OCI-LY7 (cell line): Measurements from ENCODE around the gene SEC14L5. TPM values are rescaled to one million over a fixed set of nuclear protein-coding genes. Genes with fewer than 3 reads are reported as not detected.

ENCODE experiments used
- BruUV-seq: library from RNA; stranded (reverse); fragments of 400-500 nt; replicated peaks from 2 replicates; lab custom pipeline; 2021; lab: Mats Ljungman, UMichigan
- CTCF ChIA-PET: fragments of 300-600 bp; sonication (Branson Sonifier 250); formaldehyde crosslinking; loops from one replicate; lab custom pipeline; 2022; ENCODE audit warnings: antibody characterized with exemption; ENCODE audit not compliant: unreplicated experiment; lab: Charles Lee
- POLR2A ChIA-PET: fragments of 300-600 bp; sonication (Branson Sonifier 250); formaldehyde crosslinking; loops from one replicate; lab custom pipeline; 2022; ENCODE audit warnings: antibody characterized with exemption; lab: Charles Lee
- DNase-seq: peaks from one replicate; pipeline ENCODE4 v3.0.0-alpha.2; 2015; ENCODE audit warnings: low spot score
- H2AFZ ChIP-seq: fragments of 200-600 bp; sonication (generic), shearing (Covaris generic); 2 replicates; pipeline ENCODE4 v1.6.1; 2014; ENCODE audit warnings: mild to moderate bottlenecking, antibody characterized with exemption, low read length, moderate library complexity
- H3K27ac ChIP-seq: fragments of 200-600 bp; sonication (generic); 2 replicates; pipeline ENCODE4 v1.5.1; 2014; ENCODE audit warnings: mixed run types, low read depth, mild to moderate bottlenecking, moderate library complexity, low read length, inconsistent platforms; ENCODE audit not compliant: poor library complexity, severe bottlenecking
- H3K36me3 ChIP-seq: fragments of 200-600 bp; sonication (generic); 2 replicates; pipeline ENCODE4 v1.6.1; 2014; ENCODE audit warnings: mild to moderate bottlenecking, antibody characterized with exemption, low read length, moderate library complexity, mixed read lengths; ENCODE audit not compliant: insufficient read depth
- H3K4me1 ChIP-seq: fragments of 200-600 bp; sonication (generic); 2 replicates; pipeline ENCODE4 v1.5.1; 2014; ENCODE audit warnings: mild to moderate bottlenecking, low read length; ENCODE audit not compliant: insufficient read depth, poor library complexity, severe bottlenecking
- H3K4me2 ChIP-seq: fragments of 200-600 bp; sonication (generic); 2 replicates; pipeline ENCODE4 v1.6.1; 2014; ENCODE audit warnings: mild to moderate bottlenecking, low read length
- H3K4me3 ChIP-seq: fragments of 200-600 bp; sonication (generic); 2 replicates; pipeline ENCODE4 v1.5.1; 2014; ENCODE audit warnings: mild to moderate bottlenecking, low read depth, low read length; ENCODE audit not compliant: poor library complexity, severe bottlenecking
- H3K79me2 ChIP-seq: fragments of 200-600 bp; sonication (generic); 2 replicates; pipeline ENCODE4 v1.6.1; 2016; ENCODE audit warnings: low read depth, mild to moderate bottlenecking, low read length, moderate library complexity, mixed read lengths; ENCODE audit not compliant: insufficient read depth
- H3K9me2 ChIP-seq: fragments of 200-600 bp; sonication (generic); 2 replicates; pipeline ENCODE4 v1.6.1; 2016; ENCODE audit warnings: mild to moderate bottlenecking, low read length, mixed read lengths; ENCODE audit not compliant: insufficient read depth
- H3K9me3 ChIP-seq: fragments of 200-600 bp; sonication (generic); 2 replicates; pipeline ENCODE4 v1.6.1; 2014; ENCODE audit warnings: mild to moderate bottlenecking, mixed run types, low read length, mixed read lengths
- H4K20me1 ChIP-seq: fragments of 200-600 bp; sonication (generic); 2 replicates; pipeline ENCODE4 v1.6.1; 2014; ENCODE audit warnings: mild to moderate bottlenecking, antibody characterized with exemption, low read length, moderate library complexity, mixed read lengths; ENCODE audit not compliant: insufficient read depth
- EZH2phosphoT487 ChIP-seq: fragments of 200-600 bp; sonication (generic); IDR thresholded peaks from 2 replicates; pipeline ENCODE4 v1.6.1; 2018; ENCODE audit warnings: low read depth, borderline replicate concordance, mild to moderate bottlenecking, mixed run types, antibody characterized with exemption, low read length, moderate library complexity, mixed read lengths
- intact Hi-C: fragments of 100-400 bp; cut with micrococcal nuclease; formaldehyde crosslinking; loops from one replicate; pipeline ENCODE4 v1.10.0; 2022; ENCODE audit not compliant: unreplicated experiment
- total RNA-seq, 2 experiments: library from RNA; depleted of rRNA in 1 of 2; stranded (reverse); fragments of >200 nt in 1 of 2; shearing (Covaris generic) in 1 of 2; gene quantifications; 2 replicates each; pipeline ENCODE4 v1.2.3, GENCODE V29; 2014 to 2022
- TF ChIP-seq, protein P1 (sequence below): fragments of 200-600 bp; sonication (generic); conservative IDR thresholded peaks from 2 replicates; pipeline ENCODE4 v1.5.1; 2014; ENCODE audit warnings: mild to moderate bottlenecking, antibody characterized with exemption, low read length, moderate library complexity, mixed read lengths

The SEC14L5 gene
- total RNA-seq, 2 experiments from 2014 or later = not detected

- Histone ChIP-seq H3K27ac (no peak overlapping the region), H3K9me2 (no peaks in the 10 kb centered on the region), H4K20me1 (no peaks in the 10 kb centered on the region), H3K4me2 (no peak overlapping the region), H2AFZ (no peak overlapping the region), H3K4me3 (no peak overlapping the region), H3K4me1 (no peaks in the 10 kb centered on the region), H3K9me3 (peaks cover 8% of the 10 kb centered on the region; the same call in 1 of the 2 replicates), H3K79me2 (no peaks in the 10 kb centered on the region), H3K36me3 (no peaks in the 10 kb centered on the region)
- POLR2A ChIA-PET = no interaction called here
- no peak for TF ChIP-seq EZH2phosphoT487
- TF ChIP-seq, protein P1, sequence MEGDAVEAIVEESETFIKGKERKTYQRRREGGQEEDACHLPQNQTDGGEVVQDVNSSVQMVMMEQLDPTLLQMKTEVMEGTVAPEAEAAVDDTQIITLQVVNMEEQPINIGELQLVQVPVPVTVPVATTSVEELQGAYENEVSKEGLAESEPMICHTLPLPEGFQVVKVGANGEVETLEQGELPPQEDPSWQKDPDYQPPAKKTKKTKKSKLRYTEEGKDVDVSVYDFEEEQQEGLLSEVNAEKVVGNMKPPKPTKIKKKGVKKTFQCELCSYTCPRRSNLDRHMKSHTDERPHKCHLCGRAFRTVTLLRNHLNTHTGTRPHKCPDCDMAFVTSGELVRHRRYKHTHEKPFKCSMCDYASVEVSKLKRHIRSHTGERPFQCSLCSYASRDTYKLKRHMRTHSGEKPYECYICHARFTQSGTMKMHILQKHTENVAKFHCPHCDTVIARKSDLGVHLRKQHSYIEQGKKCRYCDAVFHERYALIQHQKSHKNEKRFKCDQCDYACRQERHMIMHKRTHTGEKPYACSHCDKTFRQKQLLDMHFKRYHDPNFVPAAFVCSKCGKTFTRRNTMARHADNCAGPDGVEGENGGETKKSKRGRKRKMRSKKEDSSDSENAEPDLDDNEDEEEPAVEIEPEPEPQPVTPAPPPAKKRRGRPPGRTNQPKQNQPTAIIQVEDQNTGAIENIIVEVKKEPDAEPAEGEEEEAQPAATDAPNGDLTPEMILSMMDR = no peak
- no TSS peak for BruUV-seq
- no peak for DNase-seq
- CTCF ChIA-PET = no interaction called here
- intact Hi-C loops = no loop called here
Measured at GRCh38 chr16:4925791-4926190, 32.3 kb upstream of the SEC14L5 start.

DNA sequence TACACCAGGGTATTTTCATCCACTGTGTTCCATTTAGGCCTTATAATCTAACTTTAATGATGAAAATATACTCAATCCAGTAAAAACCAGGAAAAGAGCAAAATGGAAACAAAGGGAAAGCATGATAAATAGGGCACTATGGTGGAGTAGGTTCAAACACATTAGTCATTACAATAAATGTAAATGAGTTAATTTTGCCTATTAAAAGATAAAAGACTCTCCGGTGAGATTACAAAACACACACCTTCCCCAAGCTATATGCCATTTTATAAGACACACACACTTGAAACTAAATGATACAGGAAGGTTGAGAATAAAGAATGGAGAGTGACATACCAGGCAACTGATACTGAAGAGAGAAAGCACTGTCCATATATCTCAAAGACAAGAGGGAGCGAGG lies 31.2 kb upstream of the SEC14L5 start:
- Histone ChIP-seq H2AFZ (no peak overlapping the region), H4K20me1 (no peaks in the 10 kb centered on the region), H3K4me1 (no peaks in the 10 kb centered on the region), H3K36me3 (no peaks in the 10 kb centered on the region), H3K4me2 (no peak overlapping the region), H3K27ac (no peak overlapping the region), H3K4me3 (no peak overlapping the region), H3K79me2 (no peaks in the 10 kb centered on the region), H3K9me3 (peaks cover 8% of the 10 kb centered on the region; the same call in 1 of the 2 replicates), H3K9me2 (no peaks in the 10 kb centered on the region)
- intact Hi-C loops = no loop called here
- ChIA-PET CTCF (no interaction called here), POLR2A (no interaction called here)
- no peak for DNase-seq
- BruUV-seq = no TSS peak
- no peak for TF ChIP-seq EZH2phosphoT487
- TF ChIP-seq, protein P1 = no peak

GRCh38 chr16:4927661-4928060 lies 30.5 kb upstream of the SEC14L5 start:
- TF ChIP-seq, protein P1 = no peak
- no peak for TF ChIP-seq EZH2phosphoT487
- H3K4me1 ChIP-seq = no peaks in the 10 kb centered on the region
- ChIA-PET CTCF (no interaction called here), POLR2A (interaction anchor here (0.5 kb wide), 1 partner anchor 133 kb away, joined by 8 read pairs; no protein-coding TSS in a partner anchor)
- BruUV-seq = no TSS peak
- intact Hi-C loops = no loop called here
- H2AFZ ChIP-seq = no peak overlapping the region
- no peak for DNase-seq
- H4K20me1 ChIP-seq = no peaks in the 10 kb centered on the region
- H3K9me2 ChIP-seq = no peaks in the 10 kb centered on the region
- H3K4me2 ChIP-seq = no peak overlapping the region
- no peaks in the 10 kb centered on the region for H3K79me2 ChIP-seq
- H3K4me3 ChIP-seq = no peak overlapping the region
- H3K27ac ChIP-seq = no peak overlapping the region
- H3K36me3 ChIP-seq = no peaks in the 10 kb centered on the region
- H3K9me3 ChIP-seq = peaks cover 8% of the 10 kb centered on the region; the same call in 1 of the 2 replicates
